HS-5 (cell line): Measurements from ENCODE around the gene ABCA2.

Source experiments
- DNase-seq: peaks from one replicate; pipeline ENCODE4 v3.0.0-alpha.2; 2012; ENCODE audit warnings: low read depth

The ABCA2 gene

GRCh38 chr9:137029058-137029936 lies 1.3 kb upstream of the ABCA2 start:
- DNase-seq: no peak

DNA sequence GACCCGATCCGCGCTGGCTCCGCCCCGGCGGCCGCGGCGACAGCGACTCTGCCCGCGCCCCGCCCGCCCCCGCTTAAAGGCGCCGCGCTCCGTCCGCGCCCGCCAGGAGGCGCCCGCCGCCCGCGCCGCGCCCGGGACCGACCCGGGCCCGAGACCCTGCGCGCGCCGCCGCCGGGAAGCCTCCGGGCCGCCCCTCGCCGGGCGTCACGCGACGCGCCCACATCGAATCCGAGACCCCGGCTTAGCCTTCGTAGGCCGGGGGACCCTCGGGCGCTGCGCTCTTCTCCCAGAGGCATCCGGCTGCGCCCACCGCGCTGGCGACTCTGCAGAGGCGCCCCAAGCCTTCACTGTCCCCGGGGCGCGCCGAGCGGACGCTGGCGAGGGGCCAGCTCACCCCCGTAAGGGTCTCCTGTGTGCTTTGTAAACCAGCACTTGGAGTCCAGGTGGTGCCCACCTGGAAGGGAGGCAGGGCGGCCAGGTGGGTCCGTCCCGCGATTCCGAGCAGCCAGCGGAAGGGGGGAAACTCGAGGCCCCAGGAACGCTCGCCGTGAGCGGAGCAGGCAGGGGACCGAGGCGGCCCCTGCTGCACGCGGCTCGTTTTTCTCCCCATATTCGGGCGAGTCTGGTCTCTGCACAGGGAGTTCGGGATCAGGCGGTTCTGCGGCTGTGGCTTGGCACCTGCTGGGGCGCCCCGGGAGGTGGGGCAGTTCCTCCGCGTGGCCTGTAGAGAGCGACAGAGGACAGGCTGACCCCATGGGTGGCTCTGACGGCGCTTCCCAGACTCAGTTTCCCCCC lies 423 bp upstream of the ABCA2 start:
- no peak for DNase-seq

DNA sequence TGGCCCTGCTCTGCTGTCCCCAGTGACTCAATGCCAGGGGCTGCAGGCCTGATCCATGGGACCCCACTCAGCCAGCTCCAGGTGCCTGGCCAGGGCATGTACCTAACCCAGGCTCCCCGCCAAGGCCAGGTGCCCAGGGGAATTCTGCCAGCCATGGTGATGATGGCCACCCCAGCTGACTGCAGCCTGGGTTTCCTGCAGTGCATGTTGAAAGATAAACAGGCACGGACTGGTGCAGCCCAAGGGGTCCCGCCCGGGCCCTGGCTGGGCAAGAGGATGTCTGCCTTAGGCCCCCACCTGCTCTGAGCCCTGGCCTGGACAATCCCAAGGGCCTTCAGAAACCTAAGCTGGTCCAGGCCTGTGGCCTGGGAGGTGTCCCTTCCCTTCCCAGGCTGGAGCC lies 1.2 kb downstream of the ABCA2 start:
- no peak for DNase-seq

DNA sequence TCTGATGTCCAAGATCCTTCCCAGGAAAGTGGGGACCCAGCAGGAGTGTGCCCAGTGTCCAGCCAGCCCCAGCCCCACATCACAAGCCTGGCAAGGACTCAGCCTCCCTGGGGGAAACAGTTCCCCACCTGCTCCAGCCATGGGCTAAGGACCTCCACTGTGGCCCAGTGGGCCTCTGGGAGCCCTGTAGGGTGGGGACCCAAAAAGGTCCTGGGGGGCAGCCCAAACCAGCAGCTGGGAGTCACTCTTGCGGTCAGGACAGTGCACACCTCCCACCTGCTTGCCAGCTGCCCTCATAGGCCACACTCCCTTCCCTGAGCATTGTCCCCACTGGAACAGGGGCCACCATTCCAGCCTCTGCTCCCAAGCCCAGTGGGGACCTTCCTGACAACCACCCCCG lies 1.7 kb downstream of the ABCA2 start:
- no peak for DNase-seq

GRCh38 chr9:137025517-137025966 lies 2.5 kb downstream of the ABCA2 start:
- no peak for DNase-seq

DNA sequence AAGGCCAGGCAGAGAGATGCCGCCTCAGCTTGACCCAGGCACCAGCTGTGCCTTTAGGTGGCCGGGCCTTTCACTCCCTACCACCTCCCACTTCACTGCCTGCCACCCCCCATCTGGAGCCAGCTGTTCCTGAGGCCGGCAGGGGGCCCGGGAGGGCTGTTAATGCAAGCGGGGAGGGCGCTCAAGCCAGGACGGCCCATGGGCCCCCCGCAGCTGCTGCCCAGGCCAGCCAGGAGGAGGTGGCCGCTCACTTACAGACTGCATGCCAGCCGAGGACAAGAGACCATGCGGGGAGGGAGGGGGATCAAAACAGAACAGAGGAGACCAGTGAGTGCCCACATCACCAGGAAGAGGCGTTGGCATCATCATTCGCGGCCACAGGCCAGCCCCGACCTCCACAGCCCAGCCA lies 4.5 kb downstream of the ABCA2 start:
- DNase-seq: no peak

DNA sequence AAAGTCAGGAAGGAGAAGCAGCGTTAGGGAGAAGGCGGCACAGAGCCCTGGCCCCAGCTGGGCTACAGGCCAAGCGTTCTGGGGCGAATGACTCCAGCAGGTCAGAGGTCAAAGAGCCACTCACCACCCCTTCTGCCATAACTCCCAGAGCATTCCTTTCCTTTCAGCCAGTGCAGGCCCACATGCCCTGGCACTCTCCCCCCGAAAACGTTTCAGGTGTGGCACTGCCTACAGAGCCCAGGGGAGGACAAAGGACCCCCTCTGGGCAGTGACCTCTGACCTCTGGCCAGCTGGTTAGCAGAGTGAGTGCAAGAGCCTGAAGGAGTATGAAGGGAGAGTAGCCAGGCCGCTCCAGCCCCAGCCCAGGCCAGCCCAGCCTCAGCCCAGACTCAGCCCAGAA lies 4.9 kb downstream of the ABCA2 start:
- no peak for DNase-seq

DNA sequence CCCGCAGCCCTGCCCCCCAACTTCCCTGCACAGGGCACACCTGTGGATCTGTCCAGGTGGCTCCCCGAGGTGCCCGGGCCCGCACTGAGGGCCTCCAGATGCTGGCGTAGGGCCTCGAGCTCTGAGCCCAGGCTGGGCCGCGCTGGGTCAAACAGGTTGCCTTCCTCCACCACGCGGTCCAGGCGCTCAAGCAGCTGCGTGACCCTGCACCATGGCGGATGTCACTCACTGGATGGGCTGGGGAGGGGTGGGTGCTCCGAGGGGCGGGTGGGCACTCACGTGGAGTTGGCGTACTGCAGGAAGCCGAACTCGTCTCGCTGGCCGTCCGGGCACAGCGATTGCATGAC lies 5.4 kb downstream of the ABCA2 start:
- no peak for DNase-seq

DNA sequence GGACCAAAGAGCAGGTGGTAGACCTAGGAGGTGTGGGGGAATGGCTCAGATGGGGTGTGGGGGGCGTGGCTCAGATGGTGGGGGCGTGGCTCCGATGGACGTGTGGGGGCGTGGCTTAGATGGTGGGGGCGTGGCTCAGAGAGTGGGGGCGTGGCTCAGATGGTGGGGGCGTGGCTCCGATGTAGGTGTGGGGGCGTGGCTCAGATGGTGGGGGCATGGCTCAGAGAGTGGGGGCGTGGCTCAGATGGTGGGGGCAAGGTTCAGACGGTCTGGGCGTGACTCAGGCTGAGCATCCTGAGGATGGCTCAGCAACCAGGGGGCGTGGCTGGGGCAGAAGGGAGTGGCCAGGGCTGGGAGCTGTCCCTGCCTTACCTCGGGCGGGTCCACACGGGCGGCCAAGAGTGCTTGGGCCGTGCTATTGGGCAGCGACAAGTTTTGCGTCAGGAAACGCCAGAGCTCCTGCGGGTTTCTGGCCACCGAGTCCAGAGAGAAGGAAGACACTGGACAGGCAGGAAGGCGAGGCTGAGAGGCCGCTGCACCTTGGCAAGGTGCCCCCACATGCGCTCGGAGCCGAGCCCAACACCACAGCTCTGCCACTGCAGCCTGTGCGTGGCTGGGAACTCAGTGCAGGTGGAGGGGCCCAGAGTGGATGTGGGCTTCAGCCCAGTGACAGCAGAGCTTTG lies 5.9 kb downstream of the ABCA2 start:
- DNase-seq: no peak

DNA sequence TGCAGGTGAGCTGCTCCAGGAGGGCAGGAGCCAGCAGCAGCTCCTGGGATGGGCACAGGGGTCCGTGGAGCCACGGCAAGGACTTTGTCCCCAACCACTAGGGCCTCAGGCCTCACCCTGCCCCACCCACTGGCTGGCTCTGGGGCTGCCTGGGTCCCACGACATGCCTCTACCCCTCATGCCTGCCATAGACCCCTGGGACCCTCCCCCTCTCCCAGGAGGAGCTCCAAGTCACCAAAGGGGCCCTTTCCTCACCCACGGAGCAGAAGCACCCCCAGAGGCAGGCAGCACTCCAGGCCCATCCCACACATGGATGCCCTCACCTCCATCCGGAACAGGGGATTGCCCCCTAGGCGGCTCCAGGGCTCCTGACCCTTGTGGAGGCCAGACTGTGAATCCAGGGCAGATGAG lies 6.5 kb downstream of the ABCA2 start:
- no peak for DNase-seq

GRCh38 chr9:137020771-137021567 lies 7.1 kb downstream of the ABCA2 start:
- no peak for DNase-seq

DNA sequence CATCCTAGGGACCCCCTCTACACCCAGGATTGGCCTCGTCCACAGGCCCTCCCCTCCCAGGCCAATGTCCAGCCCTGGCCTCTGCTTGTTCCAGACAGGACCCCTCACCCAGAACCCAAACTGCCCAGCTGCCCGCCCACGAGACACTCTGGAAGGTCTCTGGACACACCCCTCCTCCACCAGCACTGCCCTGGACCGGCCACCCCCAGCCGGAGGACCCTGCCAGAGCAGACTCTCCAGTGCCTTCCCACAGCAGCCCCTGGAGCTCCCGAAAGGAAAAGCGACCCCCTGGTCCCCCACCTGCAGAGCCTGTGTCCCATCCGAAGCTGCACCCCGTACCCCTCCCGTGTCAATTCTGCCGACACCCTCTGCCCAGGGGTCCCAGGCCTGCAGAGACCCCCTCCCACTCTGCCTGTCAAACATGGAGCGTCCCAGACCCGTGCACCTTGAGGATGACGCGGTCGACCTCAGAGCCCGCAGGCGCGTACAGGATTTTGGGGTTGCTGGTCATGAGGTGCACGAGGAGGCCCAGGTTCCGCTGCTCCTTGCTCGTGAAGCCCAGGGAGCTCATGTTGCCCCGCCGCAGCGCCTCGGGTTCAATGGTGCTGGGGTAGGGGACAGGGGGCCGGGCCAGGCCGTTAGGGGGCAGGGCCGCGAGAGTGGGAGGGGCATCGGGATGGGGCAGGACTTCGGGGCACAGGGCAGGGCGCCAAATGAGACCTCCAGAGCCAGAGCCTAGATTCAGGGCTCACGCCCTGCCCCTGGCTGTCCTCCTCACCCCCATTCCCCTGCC lies 8.0 kb downstream of the ABCA2 start:
- no peak for DNase-seq

GRCh38 chr9:137018761-137019559 lies 9.1 kb downstream of the ABCA2 start:
- DNase-seq: no peak

- DNase-seq: no peak
Measured at GRCh38 chr9:137017791-137018497, 10.1 kb downstream of the ABCA2 start.

GRCh38 chr9:137017071-137017470 lies 11.0 kb downstream of the ABCA2 start:
- DNase-seq: no peak

- no peak for DNase-seq
Measured at GRCh38 chr9:137016436-137016835, 11.6 kb downstream of the ABCA2 start.

- DNase-seq: no peak
Measured at GRCh38 chr9:137015976-137016375, 12.1 kb downstream of the ABCA2 start.

GRCh38 chr9:137015540-137015930 lies 12.5 kb downstream of the ABCA2 start:
- DNase-seq: no peak

GRCh38 chr9:137014776-137015539 lies 13.1 kb downstream of the ABCA2 start:
- DNase-seq: no peak
